PFSK-1 (cell line): ENCODE data around the gene FBXO31.

ENCODE experiments used
- FOXP2 ChIP-seq: optimal IDR thresholded peaks from 2 replicates; pipeline ENCODE3; 2011; ENCODE audit warnings: borderline replicate concordance, control low read depth, inconsistent platforms; ENCODE audit not compliant: insufficient read depth; ENCODE audit errors: extremely low read length, extremely low read depth
- POLR2AphosphoS5 ChIP-seq: IDR thresholded peaks from 2 replicates; pipeline ENCODE4 v1.6.1; 2012; ENCODE audit warnings: low read depth, mild to moderate bottlenecking, control low read depth, low read length, moderate library complexity
- SIN3A ChIP-seq: IDR thresholded peaks from 2 replicates; pipeline ENCODE4 v1.6.1; 2012; ENCODE audit warnings: mild to moderate bottlenecking, low read length, moderate library complexity, borderline replicate concordance; ENCODE audit not compliant: insufficient read depth
- TAF1 ChIP-seq: IDR thresholded peaks from 2 replicates; pipeline ENCODE4 v1.6.1; 2012; ENCODE audit warnings: low read length, control low read depth, borderline replicate concordance; ENCODE audit not compliant: insufficient read depth
- TF ChIP-seq, protein P1 (sequence below), 2 experiments: IDR thresholded peaks; 2 replicates each; pipeline versions ENCODE4 v1.6.1 to v1.8.0; 2011 to 2012; ENCODE audit warnings: low read depth in 2 of 2, low read length in 2 of 2, control low read depth in 1 of 2, inconsistent platforms in 1 of 2, mild to moderate bottlenecking in 1 of 2, moderate library complexity in 1 of 2; ENCODE audit not compliant: insufficient read depth in 1 of 2

Gene FBXO31

DNA sequence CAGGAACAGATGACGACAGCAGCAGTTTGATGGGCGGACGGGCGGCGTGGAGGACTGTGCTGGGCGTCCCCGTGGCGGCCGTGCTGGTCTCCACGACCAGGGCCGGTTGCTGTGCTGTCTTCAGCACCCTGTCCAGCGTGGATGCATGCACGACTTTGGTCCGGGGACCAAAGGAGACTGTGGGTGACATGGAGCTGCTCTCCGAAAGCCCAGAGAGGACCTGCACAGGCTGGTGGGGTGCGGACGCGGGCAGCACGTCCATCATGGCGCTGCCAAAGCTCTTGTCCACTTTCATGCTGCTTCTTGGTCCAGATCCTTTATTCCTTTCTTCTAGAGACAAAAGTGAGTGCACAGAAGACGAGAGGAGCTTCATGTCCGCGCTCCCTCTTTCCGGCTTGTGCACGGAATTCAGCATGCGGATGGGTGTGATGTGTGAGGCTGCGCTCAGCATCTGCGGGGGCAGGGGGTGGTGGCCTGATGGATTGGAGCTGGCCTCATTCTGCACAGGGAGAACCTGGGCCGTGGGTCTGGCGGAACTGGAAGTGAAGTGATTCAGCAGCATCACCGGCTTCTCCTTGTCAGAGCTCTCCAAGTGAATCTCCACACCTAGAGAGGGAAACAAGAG, 28.9 kb upstream of the FBXO31 start:
- TF ChIP-seq FOXP2 (no peak), SIN3A (no peak), TAF1 (no peak)
- TF ChIP-seq, protein P1, sequence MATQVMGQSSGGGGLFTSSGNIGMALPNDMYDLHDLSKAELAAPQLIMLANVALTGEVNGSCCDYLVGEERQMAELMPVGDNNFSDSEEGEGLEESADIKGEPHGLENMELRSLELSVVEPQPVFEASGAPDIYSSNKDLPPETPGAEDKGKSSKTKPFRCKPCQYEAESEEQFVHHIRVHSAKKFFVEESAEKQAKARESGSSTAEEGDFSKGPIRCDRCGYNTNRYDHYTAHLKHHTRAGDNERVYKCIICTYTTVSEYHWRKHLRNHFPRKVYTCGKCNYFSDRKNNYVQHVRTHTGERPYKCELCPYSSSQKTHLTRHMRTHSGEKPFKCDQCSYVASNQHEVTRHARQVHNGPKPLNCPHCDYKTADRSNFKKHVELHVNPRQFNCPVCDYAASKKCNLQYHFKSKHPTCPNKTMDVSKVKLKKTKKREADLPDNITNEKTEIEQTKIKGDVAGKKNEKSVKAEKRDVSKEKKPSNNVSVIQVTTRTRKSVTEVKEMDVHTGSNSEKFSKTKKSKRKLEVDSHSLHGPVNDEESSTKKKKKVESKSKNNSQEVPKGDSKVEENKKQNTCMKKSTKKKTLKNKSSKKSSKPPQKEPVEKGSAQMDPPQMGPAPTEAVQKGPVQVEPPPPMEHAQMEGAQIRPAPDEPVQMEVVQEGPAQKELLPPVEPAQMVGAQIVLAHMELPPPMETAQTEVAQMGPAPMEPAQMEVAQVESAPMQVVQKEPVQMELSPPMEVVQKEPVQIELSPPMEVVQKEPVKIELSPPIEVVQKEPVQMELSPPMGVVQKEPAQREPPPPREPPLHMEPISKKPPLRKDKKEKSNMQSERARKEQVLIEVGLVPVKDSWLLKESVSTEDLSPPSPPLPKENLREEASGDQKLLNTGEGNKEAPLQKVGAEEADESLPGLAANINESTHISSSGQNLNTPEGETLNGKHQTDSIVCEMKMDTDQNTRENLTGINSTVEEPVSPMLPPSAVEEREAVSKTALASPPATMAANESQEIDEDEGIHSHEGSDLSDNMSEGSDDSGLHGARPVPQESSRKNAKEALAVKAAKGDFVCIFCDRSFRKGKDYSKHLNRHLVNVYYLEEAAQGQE (IDR thresholded peaks at IDR 0.05; ENCODE audit: insufficient read depth in 1 of 2, low read depth in 2 of 2, low read length in 2 of 2) = no peak

- TF ChIP-seq SIN3A = no peak
Measured at GRCh38 chr16:87411375-87412271, 28.0 kb upstream of the FBXO31 start.

- TF ChIP-seq FOXP2 = no peak
- TF ChIP-seq SIN3A = no peak
- no peak for TF ChIP-seq TAF1
- TF ChIP-seq, protein P1 (IDR thresholded peaks at IDR 0.05; ENCODE audit: insufficient read depth in 1 of 2, low read depth in 2 of 2, low read length in 2 of 2) = no peak
- TF ChIP-seq POLR2AphosphoS5 = no peak
Measured at GRCh38 chr16:87410968-87411367, 27.4 kb upstream of the FBXO31 start.

DNA sequence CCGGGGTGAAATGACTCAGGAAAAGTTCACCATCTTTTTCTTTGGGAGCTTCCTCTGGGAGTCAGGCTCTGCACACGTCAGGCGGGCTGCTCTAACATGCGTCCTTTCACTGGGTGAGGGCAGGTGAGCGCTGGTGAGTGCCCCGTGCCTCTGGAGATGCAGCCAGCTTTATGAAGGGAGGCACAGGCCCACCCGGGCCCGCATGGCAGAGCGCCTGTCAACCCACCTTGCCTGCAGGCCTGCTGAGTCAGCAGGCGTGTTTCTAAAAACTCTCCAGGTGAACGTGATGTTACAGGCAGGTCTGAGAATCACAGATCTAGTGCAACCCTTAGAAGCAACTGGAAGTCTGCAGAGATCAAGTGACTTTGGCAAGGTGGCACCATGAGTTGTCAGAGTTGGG, 27.0 kb upstream of the FBXO31 start:
- TF ChIP-seq POLR2AphosphoS5 (no peak), SIN3A (no peak), TAF1 (no peak), FOXP2 (no peak)
- TF ChIP-seq, protein P1 (IDR thresholded peaks at IDR 0.05; ENCODE audit: insufficient read depth in 1 of 2, low read depth in 2 of 2, low read length in 2 of 2) = no peak

DNA sequence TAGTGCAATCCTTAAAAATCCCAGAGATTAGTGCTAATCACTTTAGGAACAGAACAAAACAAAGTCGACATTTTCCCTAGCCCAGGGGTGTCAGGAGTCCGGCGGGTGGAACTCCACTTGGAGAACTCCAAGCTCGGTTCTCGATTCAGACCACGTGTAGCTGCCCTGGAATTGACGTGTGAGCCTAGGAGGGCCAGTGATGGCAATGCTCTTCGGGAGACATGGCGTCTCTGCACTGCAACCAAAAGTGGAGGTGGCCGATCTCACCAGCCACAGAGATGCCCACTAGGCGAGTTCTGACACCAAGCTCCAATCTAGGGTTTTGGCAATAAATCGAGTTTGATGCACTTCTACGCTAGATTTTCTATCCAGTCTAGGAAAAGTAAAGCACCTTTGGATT, 26.2 kb upstream of the FBXO31 start:
- no peak for TF ChIP-seq TAF1

DNA sequence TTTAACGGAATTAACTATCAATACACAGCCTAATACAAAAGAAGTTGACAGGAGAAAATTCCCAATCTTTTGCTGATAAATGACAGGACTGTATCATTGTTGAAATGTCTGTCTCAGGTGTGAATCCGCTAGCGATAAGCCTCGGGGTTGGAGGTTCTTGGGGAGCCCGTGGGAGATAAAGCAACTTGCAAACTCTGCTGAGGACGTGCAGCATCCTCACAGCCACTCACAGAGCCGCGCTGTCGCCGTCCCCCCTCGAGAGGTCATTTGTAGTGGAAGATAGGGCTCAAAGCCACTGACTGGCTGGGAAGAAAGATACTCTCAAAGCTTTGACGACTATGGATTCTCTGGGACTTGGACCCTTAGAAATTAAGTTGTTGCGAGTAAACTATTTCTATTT, 25.6 kb upstream of the FBXO31 start:
- TF ChIP-seq FOXP2 (no peak), SIN3A (no peak), POLR2AphosphoS5 (no peak), TAF1 (no peak)
- TF ChIP-seq, protein P1 (IDR thresholded peaks at IDR 0.05; ENCODE audit: insufficient read depth in 1 of 2, low read depth in 2 of 2, low read length in 2 of 2) = no peak
